ENCODE data around the gene ZNF749.

Gene ZNF749

DNA sequence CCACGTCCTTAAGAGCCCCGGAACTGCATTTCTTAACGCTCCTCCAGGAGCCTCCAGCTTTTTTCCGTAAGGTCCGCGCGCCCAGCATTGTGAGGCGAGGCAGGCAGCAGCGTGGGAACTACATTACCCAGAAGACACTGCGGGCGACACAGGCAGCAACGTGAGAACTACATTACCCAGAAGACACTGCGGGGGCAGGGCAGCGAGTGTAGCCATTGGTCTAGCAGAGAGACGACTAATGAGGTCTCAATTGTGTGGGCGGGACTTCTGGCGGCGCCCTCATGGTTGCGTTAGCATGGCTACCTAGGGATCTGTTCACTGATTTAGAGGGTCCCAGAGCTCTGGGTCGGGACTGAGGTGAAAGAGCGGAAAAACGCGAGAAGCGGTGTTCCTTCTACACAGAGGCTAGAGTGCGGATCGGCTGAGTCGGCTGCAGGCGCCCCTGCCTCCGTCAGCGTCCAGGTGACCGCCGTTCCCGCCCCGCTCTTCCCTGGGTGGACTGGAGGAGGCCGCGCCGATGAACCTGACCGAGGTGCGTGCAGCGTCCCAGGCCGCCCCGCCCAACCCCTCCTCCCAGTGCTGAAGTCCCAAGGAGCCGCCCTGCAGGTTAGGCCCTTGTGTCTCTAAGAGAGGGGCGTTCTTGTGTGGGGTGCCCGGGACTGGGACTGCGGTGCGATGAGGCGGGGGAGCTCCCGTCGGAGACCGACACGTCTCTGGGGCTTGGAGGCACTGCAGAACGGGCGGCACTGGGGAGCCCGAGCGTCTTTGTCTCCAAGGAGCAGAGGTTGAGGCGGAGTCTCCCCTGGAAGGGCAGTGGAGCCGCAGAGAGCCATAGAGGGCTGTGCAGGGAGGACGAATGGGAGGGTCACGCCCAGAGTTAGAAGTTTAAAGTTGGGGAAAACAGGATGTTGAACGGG, at the start of gene ZNF749:
ZNF749 (plus strand) TSS at position 264 of the 917 bp plus-strand sequence; CDS start at position 518, 254 bp downstream.
- Histone ChIP-seq H2AFZ (ENCODE audit: low read depth, low read length) (peak within 1 kb of the TSS; percentile 62), H3K9me3 (ENCODE audit: low read length) (peaks cover 19% of the 10 kb centered on the region), H3K27me3 (ENCODE audit: insufficient read depth, low read length) (no peaks in the 10 kb centered on the region)

DNA sequence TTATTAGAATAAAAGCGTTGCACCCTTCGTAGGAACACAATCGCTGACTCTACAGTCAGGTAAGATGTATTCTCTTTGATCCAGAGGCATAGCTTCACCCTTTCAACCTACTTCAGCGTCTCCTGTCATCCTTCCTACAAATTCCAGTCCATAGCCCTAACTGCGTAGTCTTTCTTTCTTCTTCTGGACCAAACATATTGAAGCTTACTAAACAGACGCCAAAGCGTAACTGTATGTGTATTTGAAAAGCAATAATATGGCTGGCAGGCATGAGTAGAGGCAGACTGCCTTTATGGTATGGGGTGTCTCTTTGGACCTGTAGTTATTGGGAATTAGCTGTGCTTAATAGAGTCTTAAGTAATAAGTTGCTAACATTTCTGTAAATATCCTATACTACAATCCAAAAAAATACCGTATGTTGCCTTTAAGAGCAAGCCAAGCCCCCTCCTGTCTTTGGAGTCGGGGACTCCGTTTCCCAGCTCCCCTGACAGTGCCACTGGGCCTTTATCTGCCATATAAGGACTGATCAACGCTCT, 45.9 kb upstream of the ZNF749 start:
- H3K9me3 ChIP-seq (ENCODE audit: low read length): peaks cover 6% of the 10 kb centered on the region
- no peaks in the 10 kb centered on the region for H3K27me3 ChIP-seq (ENCODE audit: insufficient read depth, low read length)
- H2AFZ ChIP-seq (ENCODE audit: low read depth, low read length): peak overlapping the region; percentile 78
- peaks cover 14% of the 10 kb centered on the region for H3K36me3 ChIP-seq (ENCODE audit: insufficient read depth, low read length)
- H3K4me3 ChIP-seq (ENCODE audit: low read length): peak overlapping the region; percentile 35
- H3K4me1 ChIP-seq (ENCODE audit: insufficient read depth, low read length): peaks cover 9% of the 10 kb centered on the region

More for the DNA sequence above, at the start of gene ZNF749:
- H3K36me3 ChIP-seq (ENCODE audit: insufficient read depth, low read length): peaks cover 20% of the 10 kb centered on the region
- H3K4me1 ChIP-seq (ENCODE audit: insufficient read depth, low read length): peaks cover 8% of the 10 kb centered on the region
- H3K4me3 ChIP-seq (ENCODE audit: low read length): peak within 1 kb of the TSS; percentile 66

DNA sequence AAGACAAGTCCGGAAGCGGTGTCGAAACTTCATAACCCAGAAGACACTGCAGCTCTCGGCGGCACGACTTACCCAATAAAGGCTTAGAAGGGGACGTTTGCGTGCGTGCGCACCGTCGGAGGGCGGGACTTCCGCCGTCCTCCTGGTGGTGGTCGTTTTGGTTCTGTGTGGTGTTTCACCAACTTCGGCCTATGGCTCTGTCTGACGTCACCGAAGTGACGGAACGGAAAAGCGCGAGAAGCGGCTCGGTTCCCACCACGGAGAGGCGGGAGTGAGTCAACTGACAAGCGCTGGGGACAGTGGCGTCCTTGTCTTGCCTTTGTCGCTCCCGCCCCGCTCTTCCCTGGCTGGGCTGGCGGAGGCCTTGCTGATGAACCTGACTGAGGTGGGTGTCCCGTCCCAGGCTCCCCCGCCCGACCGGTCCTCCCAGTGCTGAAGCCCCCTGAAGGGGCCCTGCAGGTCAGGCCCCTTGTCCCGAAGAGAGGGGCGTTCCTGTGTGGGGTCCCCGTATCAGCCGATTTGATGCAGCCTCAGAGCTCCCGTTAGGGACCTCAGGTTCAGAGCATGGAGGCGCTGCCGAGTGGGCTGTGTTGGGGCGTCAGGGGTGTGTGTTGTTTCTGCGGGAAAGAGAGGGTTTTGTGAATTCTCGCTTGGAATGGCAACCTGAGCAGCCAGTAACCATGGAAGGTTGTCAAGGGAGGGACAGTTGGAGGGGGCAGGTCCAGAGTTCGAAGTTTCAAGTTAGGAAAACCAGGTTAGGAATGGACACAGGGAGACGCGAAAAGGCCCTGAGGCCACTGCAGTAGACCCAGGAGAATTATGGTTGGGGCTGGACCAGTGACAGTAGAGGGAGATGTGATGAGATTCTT, 45.2 kb upstream of the ZNF749 start, which contains the start of gene ZNF548:
ZNF548 (plus strand) TSS at position 125 of the 869 bp plus-strand sequence; CDS start at position 371, 246 bp downstream.
- Histone ChIP-seq H3K36me3 (ENCODE audit: insufficient read depth, low read length) (peaks cover 20% of the 10 kb centered on the region), H3K4me1 (ENCODE audit: insufficient read depth, low read length) (peaks cover 9% of the 10 kb centered on the region), H3K9me3 (ENCODE audit: low read length) (peaks cover 8% of the 10 kb centered on the region), H3K27me3 (ENCODE audit: insufficient read depth, low read length) (no peaks in the 10 kb centered on the region), H3K4me3 (ENCODE audit: low read length) (peak within 1 kb of the TSS; percentile 81), H2AFZ (ENCODE audit: low read depth, low read length) (peak within 1 kb of the TSS; percentile 78)

DNA sequence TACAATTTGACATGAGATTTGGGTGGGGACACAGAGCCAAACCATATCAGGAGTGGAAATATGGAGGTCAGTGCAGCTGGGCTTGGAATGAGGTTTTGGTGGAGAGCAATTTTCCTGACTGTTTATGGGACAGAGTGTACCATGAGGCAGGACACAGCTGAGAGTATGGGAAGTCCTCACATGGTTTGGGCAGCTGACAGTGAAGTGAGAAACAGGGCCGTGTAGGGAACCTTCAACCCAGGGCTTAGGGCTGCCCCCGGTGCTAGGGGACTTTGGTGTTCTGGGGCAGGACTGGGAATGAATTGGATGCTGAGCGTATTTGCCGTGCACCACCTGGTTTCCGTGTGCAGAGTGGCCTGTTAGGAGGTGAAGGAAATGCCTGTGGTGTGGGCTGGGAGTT, 39.4 kb upstream of the ZNF749 start:
- H3K9me3 ChIP-seq (ENCODE audit: low read length): peaks cover 39% of the 10 kb centered on the region
- H3K4me1 ChIP-seq (ENCODE audit: insufficient read depth, low read length): peaks cover 8% of the 10 kb centered on the region
- H3K36me3 ChIP-seq (ENCODE audit: insufficient read depth, low read length): peaks cover 70% of the 10 kb centered on the region
- no peak overlapping the region for H3K4me3 ChIP-seq (ENCODE audit: low read length)
- H3K27me3 ChIP-seq (ENCODE audit: insufficient read depth, low read length): no peaks in the 10 kb centered on the region
- H2AFZ ChIP-seq (ENCODE audit: low read depth, low read length): no peak overlapping the region

DNA sequence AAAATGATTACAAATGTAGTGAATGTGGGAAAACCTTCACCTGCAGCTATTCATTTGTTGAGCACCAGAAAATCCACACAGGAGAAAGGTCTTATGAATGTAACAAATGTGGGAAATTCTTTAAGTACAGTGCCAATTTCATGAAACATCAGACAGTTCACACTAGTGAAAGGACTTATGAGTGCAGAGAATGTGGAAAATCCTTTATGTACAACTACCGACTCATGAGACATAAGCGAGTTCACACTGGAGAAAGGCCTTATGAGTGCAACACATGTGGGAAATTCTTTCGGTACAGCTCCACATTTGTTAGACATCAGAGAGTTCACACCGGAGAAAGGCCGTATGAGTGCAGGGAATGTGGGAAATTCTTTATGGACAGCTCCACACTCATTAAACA, 36.3 kb upstream of the ZNF749 start:
- H3K27me3 ChIP-seq (ENCODE audit: insufficient read depth, low read length): no peaks in the 10 kb centered on the region

DNA sequence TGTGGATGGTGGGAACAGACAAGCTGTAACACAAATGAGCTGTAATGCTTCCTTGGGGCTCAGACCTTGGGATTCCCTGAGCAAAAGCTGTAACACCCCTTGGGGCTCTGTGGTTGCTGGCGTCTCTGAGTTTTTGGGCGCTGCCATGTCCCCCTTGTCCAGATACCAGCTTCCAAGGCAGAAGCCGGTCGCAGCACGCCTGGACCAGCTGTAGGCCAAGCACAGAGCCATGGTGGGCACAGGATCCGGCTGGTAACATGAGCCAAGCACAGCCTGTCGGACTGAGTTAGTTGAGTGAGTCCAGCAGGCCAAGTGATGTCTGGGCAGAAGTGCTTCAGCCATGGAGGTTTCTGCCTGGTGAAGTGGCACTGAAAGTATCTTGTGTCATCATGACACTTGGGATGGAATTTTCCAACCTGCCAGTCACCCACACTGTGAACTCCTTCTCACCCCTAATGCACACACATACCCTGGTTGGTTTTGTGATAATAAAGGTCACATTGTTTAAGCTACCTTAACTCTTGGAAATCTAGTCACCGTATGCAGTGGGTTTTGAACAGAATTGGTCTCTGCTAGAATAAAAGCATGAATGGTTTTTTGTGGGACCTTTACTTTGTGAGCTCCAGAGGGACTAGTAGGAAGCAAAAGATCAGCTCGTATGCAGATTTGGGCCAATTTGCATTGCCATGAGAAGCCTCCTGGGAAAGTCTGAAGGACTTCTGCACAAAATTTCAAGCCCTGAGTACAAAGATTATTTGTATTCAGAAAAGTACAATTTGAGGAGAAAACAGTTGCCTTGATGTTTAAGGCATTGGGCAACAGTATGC, 31.2 kb upstream of the ZNF749 start:
- Histone ChIP-seq H3K36me3 (ENCODE audit: insufficient read depth, low read length) (peaks cover 20% of the 10 kb centered on the region), H3K4me3 (ENCODE audit: low read length) (no peak overlapping the region), H3K4me1 (ENCODE audit: insufficient read depth, low read length) (no peaks in the 10 kb centered on the region), H3K9me3 (ENCODE audit: low read length) (peaks cover 29% of the 10 kb centered on the region), H3K27me3 (ENCODE audit: insufficient read depth, low read length) (no peaks in the 10 kb centered on the region), H2AFZ (ENCODE audit: low read depth, low read length) (no peak overlapping the region)

More for the DNA sequence above, 36.3 kb upstream of the ZNF749 start:
- H2AFZ ChIP-seq (ENCODE audit: low read depth, low read length): no peak overlapping the region
- H3K4me1 ChIP-seq (ENCODE audit: insufficient read depth, low read length): no peaks in the 10 kb centered on the region
- peaks cover 57% of the 10 kb centered on the region for H3K9me3 ChIP-seq (ENCODE audit: low read length)
- H3K36me3 ChIP-seq (ENCODE audit: insufficient read depth, low read length): peaks cover 66% of the 10 kb centered on the region
- H3K4me3 ChIP-seq (ENCODE audit: low read length): no peak overlapping the region

DNA sequence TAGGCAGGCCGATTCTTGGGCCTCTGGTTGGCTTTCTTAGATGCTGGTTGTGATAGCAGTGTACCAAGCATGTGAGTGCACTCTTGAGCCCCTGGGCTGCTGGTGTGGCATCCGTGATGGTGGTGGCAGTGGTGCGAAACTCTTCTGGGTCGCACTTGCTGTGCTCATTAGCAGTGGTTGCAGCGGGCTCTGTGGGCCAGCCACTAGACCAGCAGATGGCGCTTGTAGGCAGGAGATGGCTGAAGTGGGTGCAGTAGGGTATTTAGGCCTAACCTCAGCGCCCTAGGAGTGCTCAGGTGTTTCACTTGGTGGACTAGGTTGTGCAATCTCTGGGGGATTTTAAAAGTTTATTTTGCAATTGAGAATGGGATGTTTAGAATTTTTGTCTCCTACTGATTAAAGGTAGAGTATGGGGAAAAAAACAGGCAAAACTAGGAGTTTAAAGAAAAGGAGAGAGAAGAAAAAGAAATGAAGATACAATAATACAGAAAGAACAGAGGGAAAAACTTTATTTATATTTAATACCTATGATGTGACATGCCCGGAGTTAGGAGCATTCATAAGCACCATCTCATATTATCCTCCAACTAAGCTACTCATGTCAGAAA, 28.5 kb upstream of the ZNF749 start:
- H3K4me1 ChIP-seq (ENCODE audit: insufficient read depth, low read length): peaks cover 6% of the 10 kb centered on the region
- H3K27me3 ChIP-seq (ENCODE audit: insufficient read depth, low read length): no peaks in the 10 kb centered on the region
- no peak overlapping the region for H2AFZ ChIP-seq (ENCODE audit: low read depth, low read length)
- H3K9me3 ChIP-seq (ENCODE audit: low read length): peaks cover 21% of the 10 kb centered on the region
- peaks cover 4% of the 10 kb centered on the region for H3K36me3 ChIP-seq (ENCODE audit: insufficient read depth, low read length)
- H3K4me3 ChIP-seq (ENCODE audit: low read length): no peak overlapping the region

DNA sequence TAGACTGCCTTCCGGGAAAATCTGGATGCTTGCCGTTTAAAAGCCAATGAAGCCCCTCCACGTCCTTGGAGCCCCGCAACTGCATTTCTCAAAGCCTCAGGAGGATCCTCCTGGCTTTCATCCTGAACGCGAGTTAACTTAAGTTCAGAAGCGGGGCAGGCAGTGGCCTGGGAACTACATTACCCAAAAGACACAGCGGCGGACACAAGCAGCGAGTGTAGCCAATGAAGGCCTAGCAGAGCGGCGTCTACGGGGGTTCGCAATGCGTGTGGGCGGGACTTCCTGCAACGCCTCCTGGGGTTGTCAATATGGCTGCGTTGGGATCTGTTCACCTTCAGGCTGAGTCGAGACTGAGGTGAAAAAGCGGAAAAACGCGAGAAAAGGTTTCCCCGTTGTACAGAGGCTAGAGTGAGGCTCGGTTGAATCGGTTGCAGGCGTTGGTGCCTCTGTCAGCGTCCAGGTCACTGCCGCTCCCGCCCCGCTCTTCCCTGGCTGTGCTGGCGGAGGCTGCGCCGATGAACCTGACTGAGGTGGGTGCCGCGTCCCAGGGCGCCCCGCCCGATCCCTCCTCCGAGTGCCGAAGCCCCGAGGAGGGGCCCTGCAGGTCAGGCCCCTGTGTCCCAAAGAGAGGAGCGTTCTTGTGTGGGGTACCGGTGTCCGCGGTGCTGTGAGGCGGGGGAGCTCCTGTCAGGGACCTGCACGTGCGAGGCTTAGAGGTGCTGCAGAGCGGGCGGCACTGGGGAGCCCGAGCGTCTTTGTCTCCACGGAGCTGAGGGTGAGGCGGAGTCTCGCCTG, 24.1 kb upstream of the ZNF749 start, which contains the start of gene ZNF17:
ZNF17 (plus strand) TSS at position 285 of the 795 bp plus-strand sequence. CDS start 2,455 bp downstream, outside the sequence.
- Histone ChIP-seq H3K4me3 (ENCODE audit: low read length) (peak within 1 kb of the TSS; percentile 79), H2AFZ (ENCODE audit: low read depth, low read length) (peak within 1 kb of the TSS; percentile 15), H3K27me3 (ENCODE audit: insufficient read depth, low read length) (no peaks in the 10 kb centered on the region), H3K9me3 (ENCODE audit: low read length) (no peaks in the 10 kb centered on the region), H3K36me3 (ENCODE audit: insufficient read depth, low read length) (peaks cover 20% of the 10 kb centered on the region), H3K4me1 (ENCODE audit: insufficient read depth, low read length) (peaks cover 13% of the 10 kb centered on the region)

DNA sequence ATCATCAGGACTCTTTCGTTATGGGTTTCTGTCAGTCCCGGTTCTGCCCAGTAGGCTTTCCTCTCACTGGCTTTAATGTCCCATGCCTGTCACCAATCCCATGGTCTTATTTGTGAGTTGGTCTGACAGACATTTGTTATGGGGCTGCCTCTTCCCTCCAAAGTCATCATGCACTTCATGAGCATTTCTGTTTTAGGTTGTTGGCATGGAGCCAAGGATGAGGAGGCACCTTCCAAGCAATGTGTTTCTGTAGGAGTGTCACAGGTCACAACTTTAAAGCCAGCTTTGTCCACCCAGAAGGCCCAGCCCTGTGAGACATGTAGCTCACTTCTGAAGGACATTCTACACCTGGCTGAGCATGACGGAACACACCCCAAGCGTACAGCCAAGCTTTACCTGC, 15.7 kb upstream of the ZNF749 start:
- no peaks in the 10 kb centered on the region for H3K27me3 ChIP-seq (ENCODE audit: insufficient read depth, low read length)
- H3K4me3 ChIP-seq (ENCODE audit: low read length): no peak overlapping the region
- H3K4me1 ChIP-seq (ENCODE audit: insufficient read depth, low read length): no peaks in the 10 kb centered on the region
- H3K9me3 ChIP-seq (ENCODE audit: low read length): peaks cover 36% of the 10 kb centered on the region
- H2AFZ ChIP-seq (ENCODE audit: low read depth, low read length): no peak overlapping the region
- peaks cover 66% of the 10 kb centered on the region for H3K36me3 ChIP-seq (ENCODE audit: insufficient read depth, low read length)

DNA sequence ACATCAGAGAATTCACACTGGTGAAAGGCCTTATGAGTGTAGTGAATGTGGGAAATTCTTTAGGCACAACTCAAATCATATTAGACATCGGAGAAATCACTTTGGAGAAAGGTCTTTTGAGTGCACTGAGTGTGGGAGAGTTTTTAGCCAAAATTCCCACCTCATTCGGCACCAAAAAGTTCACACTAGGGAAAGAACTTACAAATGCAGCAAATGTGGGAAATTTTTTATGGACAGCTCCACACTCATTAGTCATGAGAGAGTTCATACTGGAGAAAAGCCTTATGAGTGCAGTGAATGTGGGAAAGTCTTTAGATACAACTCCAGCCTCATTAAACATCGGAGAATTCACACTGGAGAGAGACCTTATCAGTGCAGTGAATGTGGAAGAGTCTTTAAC, 14.1 kb upstream of the ZNF749 start:
- Histone ChIP-seq H3K27me3 (ENCODE audit: insufficient read depth, low read length) (no peaks in the 10 kb centered on the region), H2AFZ (ENCODE audit: low read depth, low read length) (no peak overlapping the region), H3K36me3 (ENCODE audit: insufficient read depth, low read length) (peaks cover 54% of the 10 kb centered on the region), H3K4me3 (ENCODE audit: low read length) (no peak overlapping the region), H3K4me1 (ENCODE audit: insufficient read depth, low read length) (no peaks in the 10 kb centered on the region), H3K9me3 (ENCODE audit: low read length) (peaks cover 36% of the 10 kb centered on the region)

DNA sequence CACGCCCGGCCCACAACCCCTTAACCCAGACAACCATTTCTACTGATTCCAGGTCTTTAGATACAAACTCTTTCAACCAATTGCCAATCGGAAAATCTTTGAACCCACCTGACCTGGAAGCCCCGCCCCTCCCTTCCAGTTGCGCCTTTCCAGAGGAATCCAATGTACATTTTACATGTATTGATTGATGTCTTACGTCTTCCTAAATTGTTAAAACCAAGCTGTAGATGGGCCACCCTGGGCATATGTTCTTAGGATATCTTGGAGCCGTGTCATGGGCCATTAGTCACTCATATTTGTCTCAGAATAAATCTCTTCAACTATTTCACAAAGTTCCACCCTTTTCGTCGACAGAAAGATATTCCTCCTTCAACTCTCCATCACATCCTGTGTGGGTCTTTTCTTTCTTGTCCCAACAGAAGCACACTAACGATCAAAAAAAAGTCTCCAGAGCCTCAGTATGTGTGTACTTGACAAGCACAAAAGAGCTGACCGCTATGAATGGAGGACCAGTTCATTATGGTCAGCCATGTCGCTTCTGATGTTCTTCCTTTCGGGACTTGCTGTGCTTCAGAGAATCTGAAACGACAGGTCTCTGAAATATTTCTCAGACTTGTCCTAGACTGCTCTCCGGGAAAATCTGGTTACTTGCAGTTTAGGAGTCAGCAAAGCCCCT, 601 bp upstream of the ZNF749 start:
- H3K4me3 ChIP-seq (ENCODE audit: low read length): peak overlapping the region; percentile 66
- H3K36me3 ChIP-seq (ENCODE audit: insufficient read depth, low read length): peaks cover 14% of the 10 kb centered on the region
- peak overlapping the region; percentile 62 for H2AFZ ChIP-seq (ENCODE audit: low read depth, low read length)
- peaks cover 8% of the 10 kb centered on the region for H3K4me1 ChIP-seq (ENCODE audit: insufficient read depth, low read length)
- no peaks in the 10 kb centered on the region for H3K27me3 ChIP-seq (ENCODE audit: insufficient read depth, low read length)
- H3K9me3 ChIP-seq (ENCODE audit: low read length): peaks cover 15% of the 10 kb centered on the region

All from neuron (in vitro differentiated cells).